ENCODE data around the gene PPP1R7.

DNA sequence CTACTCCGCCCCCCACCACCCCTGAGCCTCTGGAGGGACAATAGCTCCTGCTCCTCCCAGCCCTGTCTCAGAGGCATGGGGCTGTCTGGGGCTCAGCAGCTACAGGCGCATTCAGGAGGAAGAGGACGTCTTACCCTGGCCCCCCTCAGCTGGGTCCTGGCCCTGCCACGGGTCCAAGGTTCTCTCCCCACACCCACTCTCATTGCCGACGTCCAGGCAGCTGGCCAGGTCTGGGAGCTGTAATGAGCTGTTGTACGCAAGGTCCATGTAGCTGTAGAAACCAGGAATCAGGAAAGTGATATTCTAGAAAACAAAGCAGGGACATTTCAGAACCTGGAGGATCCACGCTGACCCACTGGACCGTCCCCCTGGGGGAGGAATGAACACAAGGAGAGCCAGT, 14.5 kb upstream of the PPP1R7 start:
- TF ChIP-seq, protein P1, sequence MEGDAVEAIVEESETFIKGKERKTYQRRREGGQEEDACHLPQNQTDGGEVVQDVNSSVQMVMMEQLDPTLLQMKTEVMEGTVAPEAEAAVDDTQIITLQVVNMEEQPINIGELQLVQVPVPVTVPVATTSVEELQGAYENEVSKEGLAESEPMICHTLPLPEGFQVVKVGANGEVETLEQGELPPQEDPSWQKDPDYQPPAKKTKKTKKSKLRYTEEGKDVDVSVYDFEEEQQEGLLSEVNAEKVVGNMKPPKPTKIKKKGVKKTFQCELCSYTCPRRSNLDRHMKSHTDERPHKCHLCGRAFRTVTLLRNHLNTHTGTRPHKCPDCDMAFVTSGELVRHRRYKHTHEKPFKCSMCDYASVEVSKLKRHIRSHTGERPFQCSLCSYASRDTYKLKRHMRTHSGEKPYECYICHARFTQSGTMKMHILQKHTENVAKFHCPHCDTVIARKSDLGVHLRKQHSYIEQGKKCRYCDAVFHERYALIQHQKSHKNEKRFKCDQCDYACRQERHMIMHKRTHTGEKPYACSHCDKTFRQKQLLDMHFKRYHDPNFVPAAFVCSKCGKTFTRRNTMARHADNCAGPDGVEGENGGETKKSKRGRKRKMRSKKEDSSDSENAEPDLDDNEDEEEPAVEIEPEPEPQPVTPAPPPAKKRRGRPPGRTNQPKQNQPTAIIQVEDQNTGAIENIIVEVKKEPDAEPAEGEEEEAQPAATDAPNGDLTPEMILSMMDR (IDR thresholded peaks at IDR 0.05), result no peak
- no peak for TF ChIP-seq POLR2AphosphoS5 (IDR thresholded peaks at IDR 0.05; ENCODE audit: insufficient read depth in 1 of 2, low read depth in 1 of 2)
- no peak for TF ChIP-seq POLR2A (IDR thresholded peaks at IDR 0.05)

All from vagina (tissue), 2 donors.